ENCODE measurements around the gene DENND4B.
A peak's percentile ranks its signal among the peaks of the same experiment; 100 is the strongest.

Gene DENND4B

GRCh38 chr1:153968972-153969371 lies 22.5 kb upstream of the DENND4B start:
- DNase-seq (ENCODE audit: extremely low spot score, insufficient read length, low read depth), result no peak
- no peak for FAIRE-seq

GRCh38 chr1:153968408-153968807 lies 21.9 kb upstream of the DENND4B start:
- DNase-seq (ENCODE audit: extremely low spot score, insufficient read length, low read depth) (no peak), FAIRE-seq (no peak)

- FAIRE-seq, result no peak
- DNase-seq (ENCODE audit: extremely low spot score, insufficient read length, low read depth), result no peak
Observed at GRCh38 chr1:153968000-153968363, 21.5 kb upstream of the DENND4B start.

GRCh38 chr1:153967107-153967999 lies 20.8 kb upstream of the DENND4B start, which contains the start of gene CREB3L4:
Gene CREB3L4, plus strand, starts transcription at chr1:153967902. Its CDS starts 624 bp downstream, at chr1:153968526.
- peak; percentile 80 for DNase-seq (ENCODE audit: extremely low spot score, insufficient read length, low read depth)
- FAIRE-seq, result peak; percentile 91

- FAIRE-seq (no peak), DNase-seq (ENCODE audit: extremely low spot score, insufficient read length, low read depth) (no peak)
Observed at GRCh38 chr1:153963850-153964331, 17.4 kb upstream of the DENND4B start.

- peak; percentile 94 for FAIRE-seq
- peak; percentile 73 for DNase-seq (ENCODE audit: extremely low spot score, insufficient read length, low read depth)
Observed at GRCh38 chr1:153963030-153963849, 16.7 kb upstream of the DENND4B start, which contains the start of gene SLC39A1. Gene SLC39A1, minus strand, starts transcription at chr1:153963537. Its CDS starts 822 bp downstream, at chr1:153962715.

GRCh38 chr1:153962088-153963029 lies 15.8 kb upstream of the DENND4B start:
- FAIRE-seq (no peak), DNase-seq (ENCODE audit: extremely low spot score, insufficient read length, low read depth) (no peak)

- FAIRE-seq (no peak), DNase-seq (ENCODE audit: extremely low spot score, insufficient read length, low read depth) (no peak)
Observed at GRCh38 chr1:153961421-153961820, 14.9 kb upstream of the DENND4B start.

GRCh38 chr1:153960206-153960605 lies 13.7 kb upstream of the DENND4B start:
- FAIRE-seq (no peak), DNase-seq (ENCODE audit: extremely low spot score, insufficient read length, low read depth) (no peak)

- no peak for DNase-seq (ENCODE audit: extremely low spot score, insufficient read length, low read depth)
Observed at GRCh38 chr1:153959454-153959853, 12.9 kb upstream of the DENND4B start.

GRCh38 chr1:153958961-153959260 lies 12.4 kb upstream of the DENND4B start:
- FAIRE-seq (no peak), DNase-seq (ENCODE audit: extremely low spot score, insufficient read length, low read depth) (no peak)

More at GRCh38 chr1:153959454-153959853, 12.9 kb upstream of the DENND4B start:
- FAIRE-seq, result no peak

GRCh38 chr1:153958111-153958960 lies 11.8 kb upstream of the DENND4B start, which contains the start of gene CRTC2:
Gene CRTC2, minus strand, starts transcription at chr1:153958612. Its CDS starts 115 bp downstream, at chr1:153958497.
- peak; percentile 94 for DNase-seq (ENCODE audit: extremely low spot score, insufficient read length, low read depth)
- FAIRE-seq, result peak; percentile 95

GRCh38 chr1:153957744-153958110 lies 11.2 kb upstream of the DENND4B start:
- no peak for DNase-seq (ENCODE audit: extremely low spot score, insufficient read length, low read depth)
- peak; percentile 86 for FAIRE-seq

GRCh38 chr1:153956997-153957715 lies 10.6 kb upstream of the DENND4B start:
- no peak for DNase-seq (ENCODE audit: extremely low spot score, insufficient read length, low read depth)
- peak; percentile 33 for FAIRE-seq

GRCh38 chr1:153954826-153955225 lies 8.3 kb upstream of the DENND4B start:
- no peak for DNase-seq (ENCODE audit: extremely low spot score, insufficient read length, low read depth)
- no peak for FAIRE-seq

GRCh38 chr1:153953859-153954365 lies 7.4 kb upstream of the DENND4B start:
- DNase-seq (ENCODE audit: extremely low spot score, insufficient read length, low read depth) (no peak), FAIRE-seq (no peak)

GRCh38 chr1:153951801-153952200 lies 5.3 kb upstream of the DENND4B start:
- FAIRE-seq, result no peak
- DNase-seq (ENCODE audit: extremely low spot score, insufficient read length, low read depth), result no peak

GRCh38 chr1:153951183-153951582 lies 4.7 kb upstream of the DENND4B start:
- FAIRE-seq, result no peak
- no peak for DNase-seq (ENCODE audit: extremely low spot score, insufficient read length, low read depth)

Measured in GM18507 (cell line).